H1 (cell line): ENCODE results near the gene BLCAP. TPM values are rescaled to one million over a fixed set of nuclear protein-coding genes. Genes with fewer than 3 reads are reported as not detected.

Experiments used
- CTCF ChIA-PET: fragments of 300-600 bp; sonication (Branson Sonifier 250); formaldehyde crosslinking; loops from one replicate; lab custom pipeline; 2021; ENCODE audit not compliant: partially characterized antibody; lab: Charles Lee
- POLR2A ChIA-PET: fragments of 300-600 bp; sonication (Branson Sonifier 250); formaldehyde crosslinking; loops from one replicate; lab custom pipeline; 2021; ENCODE audit warnings: inconsistent platforms; ENCODE audit not compliant: partially characterized antibody; lab: Charles Lee
- DNase-seq, 2 experiments: peaks; one replicate each; pipeline versions ENCODE4 v3.0.0 to v3.0.0-alpha.2; 2010 to 2022; ENCODE audit warnings: low spot score in 2 of 2, low read depth in 1 of 2, mixed read lengths in 1 of 2
- FAIRE-seq: peaks from 2 replicates; lab custom pipeline; 2011; peaks lifted over from hg19 to GRCh38; lab: Jason Lieb, UNC
- H2AFZ ChIP-seq: 2 replicates; pipeline ENCODE4 v1.8.1; 2012; ENCODE audit warnings: low read length, inconsistent platforms
- H2AK5ac ChIP-seq: 2 replicates; pipeline ENCODE4 v1.6.1; 2013; ENCODE audit warnings: low read depth, low read length
- H2BK120ac ChIP-seq: replicated peaks from 2 replicates; pipeline ENCODE3; 2013; ENCODE audit warnings: low read depth, low read length, inconsistent platforms
- H2BK12ac ChIP-seq: 2 replicates; pipeline ENCODE4 v1.6.1; 2013; ENCODE audit warnings: low read depth, low read length
- H2BK15ac ChIP-seq: 2 replicates; pipeline ENCODE4 v1.6.1; 2013; ENCODE audit warnings: low read length
- H2BK20ac ChIP-seq: 2 replicates; pipeline ENCODE4 v1.6.1; 2013; ENCODE audit warnings: low read length
- H2BK5ac ChIP-seq: 2 replicates; pipeline ENCODE4 v1.6.1; 2013; ENCODE audit warnings: low read depth, low read length
- H3K14ac ChIP-seq: 2 replicates; pipeline ENCODE4 v1.6.1; 2013; ENCODE audit warnings: inconsistent platforms; ENCODE audit not compliant: insufficient read length
- H3K18ac ChIP-seq: 2 replicates; pipeline ENCODE4 v1.6.1; 2013; ENCODE audit warnings: low read length; ENCODE audit errors: extremely low read depth
- H3K23ac ChIP-seq: 2 replicates; pipeline ENCODE4 v1.6.1; 2013; ENCODE audit warnings: inconsistent platforms; ENCODE audit not compliant: insufficient read length
- H3K23me2 ChIP-seq: 2 replicates; pipeline ENCODE4 v1.6.1; 2013; ENCODE audit warnings: low read depth, low read length
- H3K27ac ChIP-seq: 2 replicates; pipeline ENCODE4 v1.6.1; 2011; ENCODE audit warnings: low read depth, low read length, inconsistent platforms
- H3K27me3 ChIP-seq, 4 experiments: replicated peaks in 1 of 4; 1 replicate in 1 of 4; 2 replicates in 3 of 4; pipeline versions ENCODE4 v1.6.1 to v1.8.1; 2011 to 2013; ENCODE audit warnings: low read length in 3 of 4, mild to moderate bottlenecking in 3 of 4, inconsistent platforms in 2 of 4, mixed read lengths in 2 of 4, moderate library complexity in 1 of 4; ENCODE audit not compliant: control insufficient read depth in 3 of 4, insufficient read depth in 3 of 4; ENCODE audit errors: extremely low read depth in 1 of 4
- H3K36me3 ChIP-seq, 4 experiments: 2 replicates each; pipeline versions ENCODE4 v1.6.1 to v1.8.1; 2011 to 2013; ENCODE audit warnings: mild to moderate bottlenecking in 4 of 4, low read length in 3 of 4, moderate library complexity in 2 of 4, control low read depth in 1 of 4, inconsistent platforms in 1 of 4; ENCODE audit not compliant: insufficient read depth in 4 of 4, control insufficient read depth in 2 of 4
- H3K4ac ChIP-seq: replicated peaks from 2 replicates; pipeline ENCODE3; 2013; ENCODE audit warnings: low read length, low read depth, mixed read lengths, inconsistent platforms; ENCODE audit not compliant: insufficient read length
- H3K4me1 ChIP-seq, 4 experiments: replicated peaks in 1 of 4; 1 replicate in 1 of 4; 2 replicates in 3 of 4; pipeline versions ENCODE4 v1.6.1 to v1.8.1; 2011 to 2013; ENCODE audit warnings: low read length in 3 of 4, inconsistent platforms in 2 of 4, mixed read lengths in 1 of 4; ENCODE audit not compliant: insufficient read depth in 4 of 4, control insufficient read depth in 3 of 4
- H3K4me2 ChIP-seq, 2 experiments: 2 replicates each; pipeline versions ENCODE4 v1.6.1 to v1.8.1; 2011 to 2013; ENCODE audit warnings: low read depth in 2 of 2, low read length in 2 of 2, control low read depth in 1 of 2, inconsistent platforms in 1 of 2, mild to moderate bottlenecking in 1 of 2; ENCODE audit not compliant: insufficient read depth in 1 of 2
- H3K4me3 ChIP-seq, 4 experiments: fragments of 200-600, 300-600 bp in 1 of 4; sonication (generic), shearing (Covaris generic), sonication (Bioruptor Twin) in 1 of 4; 2 replicates each; pipeline versions ENCODE4 v1.5.1 to v1.8.1; 2011 to 2016; ENCODE audit warnings: low read length in 4 of 4, low read depth in 3 of 4, control low read depth in 2 of 4, inconsistent platforms in 2 of 4, mild to moderate bottlenecking in 2 of 4, mixed read lengths in 1 of 4, moderate library complexity in 1 of 4; ENCODE audit not compliant: insufficient read depth in 2 of 4; ENCODE audit errors: extremely low read depth in 1 of 4
- H3K56ac ChIP-seq: replicated peaks from 2 replicates; pipeline ENCODE3; 2013; ENCODE audit warnings: low read depth, mild to moderate bottlenecking, mixed read lengths, low read length, inconsistent platforms; ENCODE audit not compliant: insufficient read length
- H3K79me1 ChIP-seq: 2 replicates; pipeline ENCODE4 v1.6.1; 2013; ENCODE audit warnings: low read depth, low read length, control low read depth
- H3K79me2 ChIP-seq, 2 experiments: 2 replicates each; pipeline versions ENCODE4 v1.6.1 to v1.8.1; 2012 to 2013; ENCODE audit warnings: low read length in 2 of 2, mild to moderate bottlenecking in 2 of 2, inconsistent platforms in 1 of 2; ENCODE audit not compliant: insufficient read depth in 2 of 2, control insufficient read depth in 1 of 2
- H3K9ac ChIP-seq, 4 experiments: replicated peaks in 1 of 4; 1 replicate in 1 of 4; 2 replicates in 3 of 4; pipeline versions ENCODE4 v1.6.1 to v1.8.1; 2011 to 2013; ENCODE audit warnings: low read depth in 3 of 4, low read length in 3 of 4, control low read depth in 2 of 4, mild to moderate bottlenecking in 2 of 4, moderate library complexity in 2 of 4, inconsistent platforms in 1 of 4; ENCODE audit errors: extremely low read depth in 1 of 4
- H3K9me3 ChIP-seq, 2 experiments: 2 replicates each; pipeline versions ENCODE4 v1.6.1 to v1.8.1; 2012 to 2013; ENCODE audit warnings: mild to moderate bottlenecking in 2 of 2, moderate library complexity in 2 of 2, control low read depth in 1 of 2, inconsistent platforms in 1 of 2, low read depth in 1 of 2, low read length in 1 of 2, mixed read lengths in 1 of 2; ENCODE audit not compliant: insufficient read depth in 2 of 2
- H4K20me1 ChIP-seq, 2 experiments: replicated peaks in 1 of 2; 2 replicates each; pipeline versions ENCODE3 to v1.8.1; 2011 to 2013; ENCODE audit warnings: inconsistent platforms in 2 of 2, low read length in 2 of 2, mild to moderate bottlenecking in 1 of 2; ENCODE audit not compliant: insufficient read depth in 2 of 2, control insufficient read depth in 1 of 2
- H4K5ac ChIP-seq: 2 replicates; pipeline ENCODE4 v1.6.1; 2013; ENCODE audit warnings: low read length, low read depth, mixed read lengths, inconsistent platforms; ENCODE audit not compliant: insufficient read length
- H4K8ac ChIP-seq: 2 replicates; pipeline ENCODE4 v1.8.0; 2013; ENCODE audit warnings: mild to moderate bottlenecking, moderate library complexity, low read length, inconsistent platforms; ENCODE audit not compliant: insufficient read depth; ENCODE audit errors: extremely low read depth
- H4K91ac ChIP-seq: replicated peaks from 2 replicates; pipeline ENCODE3; 2013; ENCODE audit warnings: low read length, mixed read lengths, inconsistent platforms; ENCODE audit not compliant: insufficient read length
- FOSL1 ChIP-seq: IDR thresholded peaks from 2 replicates; pipeline ENCODE4 v1.6.1; 2011; ENCODE audit warnings: mild to moderate bottlenecking, low read depth, low read length, moderate library complexity; ENCODE audit not compliant: insufficient read depth
- HDAC6 ChIP-seq: IDR thresholded peaks from one replicate; pipeline ENCODE4 v1.7.1; 2012; ENCODE audit warnings: low read depth, mild to moderate bottlenecking, inconsistent platforms, low read length, moderate library complexity
- TAF7 ChIP-seq: optimal IDR thresholded peaks from 2 replicates; pipeline ENCODE3; 2011; ENCODE audit warnings: low read depth, mild to moderate bottlenecking, inconsistent platforms, low read length, moderate library complexity, borderline replicate concordance
- TCF12 ChIP-seq: IDR thresholded peaks from 2 replicates; pipeline ENCODE4 v1.6.1; 2011; ENCODE audit warnings: low read depth, mild to moderate bottlenecking, low read length
- WGBS, 2 experiments: shearing (Covaris generic) in 1 of 2; methylation state at CpG; one replicate each; pipeline versions ENCODE4 v1.1.6 to v1.1.7; 2013 to 2015; ENCODE audit warnings: low lambda C conversion rate in 2 of 2, mixed read lengths in 2 of 2, inconsistent platforms in 1 of 2, low coverage in 1 of 2, missing lambda C conversion rate in 1 of 2; ENCODE audit not compliant: insufficient replicate concordance in 2 of 2, insufficient coverage in 1 of 2, insufficient read length in 1 of 2; ENCODE audit errors: extremely low coverage in 1 of 2, missing lambda C conversion rate in 1 of 2; 5-methylcytosine and 5-hydroxymethylcytosine counted together
- polyA plus RNA-seq, 7 experiments: library from polyadenylated mRNA; depleted of rRNA in 3 of 7; stranded (reverse) in 5 of 7; unstranded in 2 of 7; fragments of >200 nt in 5 of 7; fragments of 200-250 nt in 2 of 7; gene quantifications; 1 replicate in 5 of 7; 2 replicates in 1 of 7; 4 replicates in 1 of 7; pipeline versions ENCODE4 v1.2.1 to v1.2.3, GENCODE V29; 2011 to 2013; ENCODE audit warnings: missing spikeins in 2 of 7, mixed read lengths in 2 of 7
- total RNA-seq: library from RNA; stranded (reverse); fragmentation: NEBNext Ultra II Directional; extraction: Animal tissue kit (Norgen Biotek cat#: 25700); gene quantifications from 2 replicates; pipeline ENCODE4 v1.2.1, GENCODE V29; 2021

BLCAP gene
- total and polyA plus RNA-seq, 2 of the 8 experiments (the other 6 are each of a cell fraction or from before 2014, with no cell fraction given): 60.3 to 72.2 TPM

DNA sequence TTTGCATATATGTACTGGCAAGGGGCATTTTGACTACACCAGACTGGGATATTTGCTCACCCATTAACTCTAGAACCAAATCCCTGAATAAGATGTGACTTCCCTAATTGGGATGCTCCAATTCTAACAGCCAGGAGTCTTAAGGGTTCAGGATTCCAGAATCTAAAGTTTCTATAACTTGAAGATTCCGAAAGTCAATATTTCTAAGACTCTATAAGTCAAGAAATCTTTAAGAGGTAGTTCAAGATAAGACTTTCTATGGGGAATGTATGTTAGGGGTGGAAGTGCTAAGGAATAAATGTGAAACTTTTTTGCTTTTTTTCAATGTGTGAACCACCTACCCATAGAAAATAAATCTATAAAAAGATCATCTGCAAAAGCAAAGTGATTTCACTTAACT is 42.7 kb upstream of the BLCAP start:
- WGBS, 2 experiments: 95% methylated on average over 1 of the region's 1 CpG; no CpG with 5 or more reads in 1 of the 2 experiments
- Histone ChIP-seq H2BK12ac (no peak overlapping the region), H4K8ac (no peak overlapping the region), H3K4me3 (no peak overlapping the region), H3K79me2 (no peaks in the 10 kb centered on the region), H3K23ac (no peak overlapping the region), H3K23me2 (peaks cover 2% of the 10 kb centered on the region; the same call in 1 of the 2 replicates), H3K27ac (no peak overlapping the region), H3K18ac (no peak overlapping the region), H3K9me3 (no peaks in the 10 kb centered on the region), H3K36me3 (no peaks in the 10 kb centered on the region), H4K91ac (no peak overlapping the region), H3K27me3 (peaks cover 0 to 2% (median 0%) of the 10 kb centered on the region in 4 experiments; a peak in 2 of 7 replicates), H3K9ac (no peak overlapping the region), H2BK20ac (no peak overlapping the region), H3K4me1 (peaks cover 4 to 17% (median 8%) of the 10 kb centered on the region in 4 experiments), H2BK120ac (no peak overlapping the region), H2AK5ac (no peak overlapping the region), H3K14ac (no peak overlapping the region), H3K4ac (no peak overlapping the region), H2BK15ac (no peak overlapping the region), H2BK5ac (no peak overlapping the region), H3K56ac (no peak overlapping the region), H2AFZ (no peak overlapping the region), H4K5ac (no peak overlapping the region), H4K20me1 (no peaks in the 10 kb centered on the region), H3K79me1 (no peaks in the 10 kb centered on the region), H3K4me2 (no peak overlapping the region)
- CTCF ChIA-PET: interaction anchor here (0.6 to 1.1 kb wide), 2 partner anchors 45 to 410 kb away, joined by 3 to 4 read pairs; no protein-coding TSS in a partner anchor
- DNase-seq: no peak
- TF ChIP-seq FOSL1 (no peak), TAF7 (no peak), TCF12 (no peak), HDAC6 (no peak)
- no peak for FAIRE-seq
- POLR2A ChIA-PET: no interaction called here
